Activated naive CD4-positive, alpha-beta T cell (primary cell): ENCODE results near the gene CCDC61.
A peak's percentile ranks its signal among the peaks of the same experiment; 100 is the strongest.

Experiments used
- DNase-seq, 4 experiments: peaks; one replicate each; lab custom pipeline; 2025; lab: John Stamatoyannopoulos, UW

The CCDC61 gene

GRCh38 chr19:46015687-46016425, 20.6 kb downstream of the CCDC61 start:
- DNase-seq: peak in 1 of 4 experiments; percentile 33

DNA sequence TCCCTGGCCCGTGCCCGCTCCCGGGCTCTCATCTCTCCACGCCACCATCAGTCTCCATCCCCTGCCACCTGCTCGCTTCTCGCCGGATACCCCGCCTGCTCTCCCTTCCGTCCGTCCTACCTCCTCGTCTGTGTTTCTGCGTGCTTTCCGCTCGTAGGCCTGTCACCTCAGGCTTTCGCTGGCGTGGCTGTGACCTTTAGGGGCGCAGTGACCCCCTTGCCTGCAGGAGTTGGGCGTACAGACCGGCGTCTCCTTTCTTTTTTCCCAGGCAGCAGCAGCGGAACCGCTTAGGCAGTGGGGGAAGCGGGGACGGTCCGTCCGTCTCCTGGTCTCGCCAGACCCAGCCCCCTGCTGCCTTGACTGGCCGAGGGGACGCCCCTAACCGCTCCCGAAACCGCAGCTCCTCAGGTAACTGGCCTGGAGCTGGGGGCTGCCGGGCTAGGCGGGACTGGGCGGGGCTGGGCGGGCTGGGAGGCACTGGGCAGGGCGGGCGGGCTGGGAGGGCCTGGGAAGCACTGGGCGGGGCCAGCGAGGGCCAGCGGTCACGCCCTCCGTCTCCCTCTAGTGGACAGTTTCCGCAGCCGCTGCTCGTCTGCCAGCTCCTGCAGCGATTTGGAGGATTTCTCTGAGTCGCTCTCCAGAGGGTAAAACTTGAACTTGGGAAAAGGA, 21.3 kb downstream of the CCDC61 start:
- DNase-seq: peak; percentile 50 to 81 (median 68)

GRCh38 chr19:46017095-46017429, 21.8 kb downstream of the CCDC61 start:
- DNase-seq: no peak

DNA sequence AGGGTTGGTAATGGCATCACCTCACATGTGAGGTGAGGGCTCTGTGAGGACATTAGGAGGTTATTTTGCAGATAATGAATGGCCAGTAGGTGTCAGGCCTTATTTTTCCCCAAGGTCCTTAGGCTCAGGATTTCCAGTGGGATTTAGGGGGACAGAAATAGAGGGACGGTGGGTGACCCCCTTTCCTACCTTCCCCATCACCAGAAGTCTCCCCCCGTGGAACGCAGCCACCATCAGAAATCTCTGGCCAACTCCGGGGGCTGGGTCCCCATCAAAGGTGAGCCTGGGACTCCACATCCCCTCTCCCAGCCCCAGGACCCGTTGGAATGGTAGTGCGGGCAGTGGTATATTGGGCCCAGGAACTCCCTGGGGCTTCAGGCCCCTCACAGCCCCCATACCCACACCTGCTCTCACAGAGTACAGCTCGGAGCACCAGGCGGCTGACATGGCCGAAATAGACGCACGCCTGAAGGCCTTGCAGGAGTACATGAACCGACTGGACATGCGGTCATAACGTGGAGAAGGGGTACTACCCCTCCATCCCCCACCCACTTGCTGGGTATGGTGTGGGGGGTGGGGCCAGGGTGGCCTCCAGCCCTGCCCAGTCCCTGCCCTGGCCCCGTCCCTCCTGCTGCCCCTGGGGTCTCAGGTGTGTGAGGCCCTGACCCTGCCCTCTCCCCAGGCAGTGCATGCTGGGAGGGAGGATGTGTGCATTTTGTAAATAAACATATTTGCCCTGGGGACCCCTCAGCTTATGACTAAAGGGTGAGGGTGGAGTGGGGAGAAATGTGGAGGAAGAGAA, 22.8 kb downstream of the CCDC61 start:
- DNase-seq: no peak

- DNase-seq: no peak
These were observed 23.5 kb downstream of the CCDC61 start for GRCh38 chr19:46018729-46019251.

DNA sequence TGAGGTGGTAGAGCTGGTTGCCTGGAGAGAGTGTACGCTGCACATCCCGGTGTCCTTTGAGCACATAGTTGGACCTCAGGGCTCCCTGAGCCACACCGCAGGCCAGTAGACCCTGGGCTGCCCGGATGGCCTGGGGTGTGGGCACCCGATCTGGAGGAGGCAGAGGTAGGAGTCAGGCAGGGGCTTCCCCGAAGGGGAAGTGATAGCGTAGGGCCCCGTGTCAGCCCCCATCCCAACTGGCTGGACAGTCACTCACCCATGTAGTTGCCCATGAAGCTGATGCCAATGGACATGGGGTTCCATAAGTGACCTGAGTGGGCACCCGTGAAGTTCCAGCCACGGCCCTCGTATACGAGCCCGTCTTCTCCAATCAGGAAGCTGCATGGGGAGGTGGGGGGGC, 24.0 kb downstream of the CCDC61 start:
- DNase-seq: no peak

GRCh38 chr19:46020819-46021125, 25.5 kb downstream of the CCDC61 start:
- DNase-seq: no peak

DNA sequence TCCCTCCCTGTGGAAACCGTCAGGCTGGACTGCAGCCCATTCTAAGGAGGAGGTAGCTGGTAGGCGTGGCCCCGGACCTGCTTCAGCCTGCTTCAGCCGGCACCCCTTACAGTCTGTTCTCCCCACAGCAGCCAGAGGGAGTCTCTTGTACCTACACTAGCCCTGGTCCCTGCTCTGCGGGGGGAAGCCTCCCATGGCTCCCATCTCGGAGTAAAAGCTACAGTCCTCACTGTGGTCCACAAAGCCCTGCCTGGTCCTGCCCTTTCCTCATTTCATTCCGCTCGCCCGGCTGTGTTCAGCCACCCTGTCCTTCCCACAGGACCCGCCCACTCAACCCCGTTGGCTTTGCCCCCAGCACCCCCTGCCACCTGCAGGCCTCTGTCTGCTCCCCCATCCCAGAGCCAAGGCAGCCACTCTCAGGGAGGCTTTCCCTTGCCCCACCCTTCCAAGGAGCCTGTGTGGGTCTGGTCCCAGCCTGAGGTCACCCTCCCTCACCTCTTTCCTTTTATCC, 26.3 kb downstream of the CCDC61 start:
- DNase-seq: no peak

DNA sequence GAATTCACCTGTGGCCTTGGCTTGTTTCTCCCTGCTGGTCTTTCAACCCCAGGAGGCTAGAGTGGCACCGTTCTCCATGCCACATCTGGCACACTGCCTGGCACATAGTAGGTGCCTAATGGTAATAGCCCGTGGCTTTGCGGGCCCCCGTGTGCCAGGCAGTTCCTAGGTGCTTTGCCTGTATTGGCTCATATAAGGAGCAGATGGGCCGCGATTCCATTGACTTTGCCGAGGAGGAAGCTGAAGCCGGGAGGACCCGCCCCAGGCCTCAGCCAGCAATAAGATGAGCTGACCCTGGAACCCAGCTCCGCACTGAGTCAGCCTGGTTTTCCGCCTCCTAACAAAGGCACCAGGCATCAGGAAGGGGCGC, 26.8 kb downstream of the CCDC61 start:
- DNase-seq: no peak

DNA sequence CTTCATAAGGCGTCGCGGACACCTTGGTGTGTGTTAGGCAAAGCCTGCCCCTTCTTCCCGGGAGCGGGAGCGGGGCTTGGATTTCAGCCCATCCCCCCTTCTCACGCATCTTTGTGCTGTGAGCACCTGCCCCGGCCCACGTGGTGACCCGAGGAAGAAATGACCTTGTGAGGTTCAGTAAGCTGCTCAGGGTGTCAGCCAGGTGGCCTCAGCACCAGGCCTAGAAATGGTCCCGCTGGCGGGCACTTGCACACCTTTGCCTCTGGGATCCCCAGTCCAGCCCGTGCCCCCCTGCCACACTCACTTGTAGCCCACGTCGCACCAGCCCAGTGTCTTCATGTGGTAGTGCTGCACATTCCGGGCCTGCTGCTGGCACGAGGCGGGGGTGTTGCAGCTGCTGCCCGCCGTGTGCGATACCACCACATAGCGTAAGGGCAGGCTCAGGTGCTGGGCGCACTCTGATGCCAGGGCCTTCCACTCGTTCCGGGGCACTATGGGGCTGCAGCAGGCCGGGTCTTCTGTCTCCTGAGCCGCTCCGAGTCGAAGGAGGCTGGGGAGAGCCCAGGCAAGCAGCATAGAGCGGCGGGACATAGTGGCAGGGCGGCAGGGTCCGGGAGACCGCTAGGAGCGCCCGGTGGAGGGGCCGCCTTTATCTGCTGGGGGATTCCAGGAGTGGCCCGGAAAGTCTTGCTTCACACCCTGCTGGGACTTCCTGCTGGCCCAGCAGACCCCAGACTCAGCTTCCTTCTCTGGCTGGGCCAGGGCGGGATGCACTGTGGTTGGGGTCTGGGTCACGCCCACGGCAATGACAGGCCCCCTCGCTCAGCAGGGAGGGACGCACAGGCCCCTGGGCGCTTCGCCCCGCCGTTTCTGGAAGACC, 27.4 kb downstream of the CCDC61 start, which contains the start of gene PGLYRP1:
Gene PGLYRP1, minus strand, starts transcription at position 623 of the 880 bp plus-strand sequence. Its CDS starts 32 bp downstream, at position 591.
- DNase-seq: no peak

DNA sequence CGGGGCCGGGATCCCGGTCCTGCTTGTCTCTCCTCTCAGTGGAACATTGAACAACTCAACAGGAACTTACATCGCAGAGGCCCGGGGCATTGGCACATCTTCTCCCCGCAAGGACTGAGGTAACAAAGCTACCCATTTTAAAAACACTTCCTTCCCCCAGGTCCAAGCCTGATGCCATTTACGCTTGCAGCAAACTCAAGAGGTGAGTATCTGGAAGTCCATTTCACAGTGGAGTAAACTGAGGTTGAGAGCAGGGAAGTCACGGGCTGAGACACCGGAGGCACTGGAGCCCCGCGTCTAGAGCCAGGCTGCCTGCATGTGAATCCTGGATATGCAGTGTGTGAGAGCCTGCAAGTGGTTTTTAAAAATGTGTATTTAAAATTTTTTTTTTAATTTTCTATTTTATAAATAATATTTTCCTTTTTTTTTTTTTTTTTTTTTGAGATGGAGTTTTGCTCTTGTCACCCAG, 28.1 kb downstream of the CCDC61 start:
- DNase-seq: no peak

GRCh38 chr19:46025835-46026234, 30.6 kb downstream of the CCDC61 start:
- no peak for DNase-seq

- DNase-seq: no peak
These were observed 35.7 kb downstream of the CCDC61 start for GRCh38 chr19:46030812-46031550.

DNA sequence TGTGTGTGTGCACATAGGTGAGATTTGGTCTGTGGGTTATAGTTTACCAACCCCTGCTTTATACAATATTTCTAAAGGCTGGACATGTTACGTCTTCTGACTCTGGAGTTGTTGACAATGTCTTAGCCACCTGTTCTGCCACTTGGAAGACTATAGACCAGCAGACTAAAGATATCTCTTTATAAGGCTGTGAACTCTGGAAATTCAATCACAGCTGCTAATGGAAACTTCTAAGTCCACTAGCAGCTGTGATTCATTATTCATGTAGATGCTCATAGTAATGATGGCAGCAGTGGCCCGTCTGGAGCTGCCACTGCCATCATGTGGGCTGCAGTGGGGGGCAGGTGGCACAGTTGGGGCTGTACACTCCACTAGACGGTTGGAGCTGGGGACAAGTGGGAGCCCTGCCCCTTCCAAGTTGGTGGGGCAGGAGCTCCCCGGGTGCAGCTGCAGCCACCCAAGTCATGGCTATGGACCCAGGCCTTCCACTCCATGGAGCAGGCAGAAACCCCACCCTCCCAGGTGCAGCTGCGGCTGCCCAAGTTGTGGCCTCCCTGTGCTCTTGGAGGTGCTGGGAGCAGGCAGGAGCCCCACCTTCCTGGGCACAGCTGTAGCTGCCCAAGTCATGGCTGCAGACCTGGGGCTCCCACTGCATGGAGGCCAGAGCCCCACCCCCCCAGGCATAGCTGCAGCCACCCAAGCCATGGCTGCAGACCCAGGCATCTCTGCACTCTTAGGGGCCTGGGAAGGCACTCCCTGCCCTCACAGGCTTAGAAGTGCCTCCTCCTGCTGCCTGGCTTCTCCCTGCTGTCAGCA, 36.7 kb downstream of the CCDC61 start:
- DNase-seq: no peak

DNA sequence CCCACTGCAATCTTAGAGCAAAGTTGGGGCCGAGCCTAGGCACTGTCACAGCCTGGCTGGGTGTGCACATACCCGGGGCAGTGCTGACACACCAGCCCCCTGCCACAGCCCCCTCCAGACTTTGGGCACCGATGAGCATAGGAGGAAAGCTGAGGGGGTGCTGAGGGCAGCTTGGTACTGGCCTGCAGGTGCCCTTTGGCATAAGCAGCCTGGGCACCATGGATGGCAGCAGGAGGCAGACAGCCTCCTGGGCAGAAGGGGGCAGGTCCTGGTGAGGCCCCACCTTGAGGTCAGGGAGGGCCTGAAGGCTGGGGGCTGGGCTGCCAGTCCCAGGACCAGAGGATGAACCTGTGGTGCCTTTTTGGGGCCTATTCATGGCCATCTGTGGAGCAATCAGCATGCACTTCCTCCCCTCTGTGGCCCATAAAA, 37.3 kb downstream of the CCDC61 start:
- no peak for DNase-seq

DNA sequence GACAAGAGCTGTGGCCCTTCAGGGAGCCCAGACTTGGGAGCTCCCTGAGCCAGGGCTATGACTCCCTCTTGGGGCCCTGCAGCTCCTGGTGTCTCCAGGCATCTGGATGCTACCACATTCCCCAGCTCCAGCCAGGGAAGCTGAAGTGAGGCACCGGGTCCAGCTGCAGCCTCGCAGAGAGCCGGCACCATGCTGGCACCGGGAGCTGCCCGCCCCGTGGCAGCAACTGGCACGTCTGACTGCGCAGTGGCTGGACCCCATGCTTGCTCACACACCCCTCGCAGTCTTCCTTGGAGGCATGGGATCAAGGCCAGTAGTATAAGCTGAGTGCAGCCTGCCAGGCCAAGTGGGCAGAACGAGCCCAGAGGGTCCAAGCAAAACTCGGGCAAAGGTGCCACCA, 38.1 kb downstream of the CCDC61 start:
- DNase-seq: no peak

DNA sequence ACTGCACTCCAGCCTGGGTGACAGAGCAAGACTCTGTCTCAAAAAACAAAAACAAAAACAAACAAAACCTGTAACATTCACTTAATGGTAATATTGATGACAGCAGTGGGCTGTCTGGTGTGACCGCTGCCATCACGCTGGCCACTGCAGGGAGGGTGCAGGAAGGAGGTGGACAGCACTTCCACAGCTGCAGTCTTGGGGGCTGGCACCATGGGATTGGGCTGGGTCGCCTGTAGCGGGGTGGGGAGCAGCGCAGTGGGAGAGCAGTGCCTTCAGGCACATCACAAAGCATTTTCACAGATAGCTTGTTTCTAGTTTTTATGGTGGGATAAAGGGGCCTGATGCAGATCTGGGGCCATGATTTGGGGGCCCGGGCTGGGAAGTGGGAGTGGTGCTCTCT, 40.3 kb downstream of the CCDC61 start:
- DNase-seq: no peak

DNA sequence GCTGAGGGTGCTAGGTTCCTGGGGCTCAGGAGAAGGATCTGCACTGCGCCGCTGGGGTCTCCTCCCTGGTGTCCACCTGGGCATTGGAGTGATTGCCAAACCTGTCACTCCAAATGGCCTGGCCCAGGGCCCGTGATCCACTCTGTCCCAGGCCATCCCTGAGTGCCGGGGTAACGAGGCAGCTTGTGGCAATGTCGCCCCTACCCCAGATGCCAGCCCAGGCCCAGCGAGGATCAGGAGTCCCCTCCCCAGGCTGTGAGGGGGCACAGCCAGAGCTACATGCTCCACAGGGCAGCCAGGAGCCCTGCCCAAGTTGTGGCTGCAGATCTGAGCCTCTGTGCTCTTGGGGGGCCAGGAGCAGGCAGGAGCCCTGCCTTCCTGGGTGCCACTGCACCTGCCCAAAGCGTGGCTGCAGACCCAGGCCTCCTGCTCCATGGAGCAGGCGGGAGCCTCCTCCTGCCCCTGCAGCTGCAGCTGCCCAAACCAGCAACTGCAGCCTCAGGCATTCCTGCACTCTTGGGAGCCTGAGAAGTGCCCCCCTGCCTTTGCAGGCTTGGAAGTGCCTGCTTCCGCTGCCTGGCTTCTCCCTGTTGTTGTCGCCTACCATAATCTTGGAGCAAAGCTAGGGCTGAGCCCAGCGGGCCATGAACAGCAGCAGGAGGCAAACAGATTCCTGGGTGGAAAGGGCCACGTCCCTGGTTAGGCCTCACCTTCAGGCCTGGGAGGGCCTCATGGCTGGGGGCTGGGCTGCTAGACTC, 40.9 kb downstream of the CCDC61 start:
- no peak for DNase-seq

DNA sequence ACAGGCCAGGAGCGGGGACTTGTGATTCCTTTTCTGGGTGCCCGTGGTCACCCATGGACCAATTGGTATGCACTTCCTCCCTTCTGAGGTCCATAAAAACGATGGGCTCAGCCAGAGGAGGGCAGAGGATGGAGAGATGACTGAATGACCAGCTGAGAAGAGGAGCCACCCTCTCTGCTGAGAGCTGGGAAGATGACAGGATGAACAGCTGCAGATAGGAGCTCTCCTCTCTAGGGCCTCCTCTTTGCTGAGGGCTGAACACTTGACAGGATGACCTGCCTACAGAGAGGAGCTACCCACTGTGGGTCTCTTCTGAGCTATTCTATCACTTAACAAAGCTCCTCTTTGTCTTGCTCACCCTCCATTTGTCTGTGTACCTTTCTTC, 41.5 kb downstream of the CCDC61 start:
- DNase-seq: no peak
